Measurements from ENCODE around the gene PPM1E. TPM values are rescaled to one million over a fixed set of nuclear protein-coding genes. Genes with fewer than 3 reads are reported as not detected.

PPM1E gene
- total RNA-seq, 1 donor from 2014 or later, result 3.6 TPM

DNA sequence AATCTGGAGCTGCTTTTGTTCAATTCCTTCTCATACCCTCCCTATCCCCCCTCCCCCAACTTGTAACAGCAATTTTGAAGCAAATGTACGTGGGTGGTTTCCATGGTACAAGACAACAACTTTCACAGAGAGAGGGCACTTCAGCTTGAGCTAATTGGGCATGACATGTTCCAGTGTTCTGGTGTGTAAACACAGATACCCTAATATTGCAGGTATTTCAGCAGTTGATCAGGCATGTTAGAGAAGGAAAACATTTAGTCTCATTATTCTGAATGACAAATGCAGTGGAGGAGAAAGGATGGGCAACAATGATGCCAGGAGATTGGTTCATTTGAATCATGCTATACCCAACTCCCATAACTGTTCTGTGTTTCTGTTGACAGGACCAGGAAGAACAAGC is 213.5 kb downstream of the PPM1E start:
- Mint-ChIP-seq H3K27me3 (no peaks in the 10 kb centered on the region), H3K9me3 (no peaks in the 10 kb centered on the region), H3K27ac (no peak overlapping the region), H3K4me1 (ENCODE audit: unreplicated experiment) (peaks cover 21% of the 10 kb centered on the region), H3K4me3 (no peak overlapping the region), H3K36me3 (no peaks in the 10 kb centered on the region)
- DNase-seq (ENCODE audit: extremely low spot score, unreplicated experiment), result no peak
- TF ChIP-seq, protein P1, sequence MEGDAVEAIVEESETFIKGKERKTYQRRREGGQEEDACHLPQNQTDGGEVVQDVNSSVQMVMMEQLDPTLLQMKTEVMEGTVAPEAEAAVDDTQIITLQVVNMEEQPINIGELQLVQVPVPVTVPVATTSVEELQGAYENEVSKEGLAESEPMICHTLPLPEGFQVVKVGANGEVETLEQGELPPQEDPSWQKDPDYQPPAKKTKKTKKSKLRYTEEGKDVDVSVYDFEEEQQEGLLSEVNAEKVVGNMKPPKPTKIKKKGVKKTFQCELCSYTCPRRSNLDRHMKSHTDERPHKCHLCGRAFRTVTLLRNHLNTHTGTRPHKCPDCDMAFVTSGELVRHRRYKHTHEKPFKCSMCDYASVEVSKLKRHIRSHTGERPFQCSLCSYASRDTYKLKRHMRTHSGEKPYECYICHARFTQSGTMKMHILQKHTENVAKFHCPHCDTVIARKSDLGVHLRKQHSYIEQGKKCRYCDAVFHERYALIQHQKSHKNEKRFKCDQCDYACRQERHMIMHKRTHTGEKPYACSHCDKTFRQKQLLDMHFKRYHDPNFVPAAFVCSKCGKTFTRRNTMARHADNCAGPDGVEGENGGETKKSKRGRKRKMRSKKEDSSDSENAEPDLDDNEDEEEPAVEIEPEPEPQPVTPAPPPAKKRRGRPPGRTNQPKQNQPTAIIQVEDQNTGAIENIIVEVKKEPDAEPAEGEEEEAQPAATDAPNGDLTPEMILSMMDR (conservative IDR thresholded peaks at IDR 0.05), result no peak

DNA sequence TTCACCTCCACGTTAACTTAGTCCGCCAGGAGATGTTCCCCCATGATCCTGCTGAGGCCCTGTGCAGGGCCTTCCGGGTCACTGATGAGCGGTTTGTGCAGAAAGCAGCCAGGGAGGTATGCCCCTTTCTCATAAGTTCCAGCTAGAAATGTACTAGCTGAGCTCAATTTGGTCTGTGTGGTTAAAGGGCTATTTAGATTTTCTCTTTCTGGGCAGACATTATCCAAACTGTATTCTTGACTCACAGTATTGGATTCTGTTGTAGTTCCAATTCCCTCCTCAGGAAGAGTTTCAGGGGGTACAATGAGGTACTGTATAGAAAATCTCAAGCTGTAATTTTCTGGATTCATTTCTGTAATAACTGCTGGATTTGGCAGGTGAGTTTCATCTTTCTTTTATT is 214.0 kb downstream of the PPM1E start:
- Mint-ChIP-seq H3K4me3 (no peak overlapping the region), H3K9me3 (no peaks in the 10 kb centered on the region), H3K27ac (no peak overlapping the region), H3K27me3 (no peaks in the 10 kb centered on the region), H3K36me3 (no peaks in the 10 kb centered on the region), H3K4me1 (ENCODE audit: unreplicated experiment) (peaks cover 21% of the 10 kb centered on the region)
- TF ChIP-seq, protein P1 (conservative IDR thresholded peaks at IDR 0.05), result no peak
- DNase-seq (ENCODE audit: extremely low spot score, unreplicated experiment), result no peak

DNA sequence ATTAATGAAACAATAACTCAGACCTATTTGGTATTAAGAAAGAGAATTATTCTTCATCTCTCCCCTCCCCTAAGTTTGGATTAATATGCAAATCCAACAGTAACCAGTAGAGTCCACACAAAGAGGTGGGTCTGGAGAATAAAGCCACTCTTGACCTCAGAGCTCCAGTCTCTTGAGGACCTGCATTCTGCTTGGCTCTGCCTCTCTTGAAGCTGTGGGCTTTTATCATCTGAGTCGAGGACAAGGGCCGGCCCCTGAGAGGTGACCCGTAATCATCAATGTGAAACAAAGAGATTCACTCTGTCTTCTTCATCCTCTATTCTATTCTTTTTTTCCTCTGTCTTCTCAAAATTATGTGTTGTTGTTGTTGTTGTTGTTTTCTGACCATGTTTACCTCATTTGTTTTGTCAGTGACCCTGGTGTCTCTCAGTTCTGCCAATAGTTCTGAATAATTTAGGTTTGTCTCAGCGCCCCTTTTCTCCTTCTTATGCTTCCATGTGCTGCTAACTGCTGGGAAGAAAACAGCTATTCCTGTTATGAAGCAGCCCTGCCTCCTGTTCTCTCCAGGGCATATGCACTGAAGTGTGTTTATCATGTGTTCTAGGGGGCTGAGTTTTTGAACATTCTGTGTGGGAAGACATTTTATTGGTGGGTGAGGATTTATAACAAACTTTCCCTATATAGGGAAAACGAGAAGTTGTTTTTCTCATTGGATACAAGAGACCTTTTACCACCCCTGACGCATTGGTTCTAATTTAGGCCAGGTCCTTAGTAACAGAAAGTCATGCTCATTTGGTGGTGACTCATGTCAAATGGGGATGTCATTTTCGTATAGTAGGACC is 215.2 kb downstream of the PPM1E start:
- no peak for DNase-seq (ENCODE audit: extremely low spot score, unreplicated experiment)
- H3K9me3 Mint-ChIP-seq, result no peaks in the 10 kb centered on the region
- H3K27ac Mint-ChIP-seq, result no peak overlapping the region
- H3K36me3 Mint-ChIP-seq, result no peaks in the 10 kb centered on the region
- no peak overlapping the region for H3K4me3 Mint-ChIP-seq
- H3K4me1 Mint-ChIP-seq (ENCODE audit: unreplicated experiment), result peaks cover 14% of the 10 kb centered on the region
- TF ChIP-seq, protein P1 (conservative IDR thresholded peaks at IDR 0.05), result no peak
- H3K27me3 Mint-ChIP-seq, result no peaks in the 10 kb centered on the region

DNA sequence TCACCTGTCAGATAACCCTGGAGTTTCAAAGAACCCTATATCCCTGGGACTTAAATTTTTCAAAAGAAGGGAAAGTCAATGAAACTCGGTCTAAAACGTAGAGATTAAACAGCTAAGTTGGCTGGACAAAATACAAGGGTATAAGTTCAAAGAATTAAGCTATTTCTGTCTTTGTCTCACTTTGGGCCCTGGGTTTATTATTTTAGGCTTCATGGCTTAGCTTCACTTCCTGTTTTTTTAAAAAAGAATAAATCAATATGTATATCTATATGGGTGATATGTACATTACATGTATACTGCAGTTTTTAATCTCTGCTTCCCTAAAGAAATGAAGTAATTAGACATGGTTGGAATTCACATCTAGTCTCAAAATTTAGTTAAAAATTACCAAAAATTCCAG is 218.7 kb downstream of the PPM1E start:
- DNase-seq (ENCODE audit: extremely low spot score, unreplicated experiment), result no peak
- H3K36me3 Mint-ChIP-seq, result no peaks in the 10 kb centered on the region
- H3K27ac Mint-ChIP-seq, result no peak overlapping the region
- no peak overlapping the region for H3K4me3 Mint-ChIP-seq
- TF ChIP-seq, protein P1 (conservative IDR thresholded peaks at IDR 0.05), result no peak
- peaks cover 5% of the 10 kb centered on the region for H3K4me1 Mint-ChIP-seq (ENCODE audit: unreplicated experiment)
- H3K27me3 Mint-ChIP-seq, result no peaks in the 10 kb centered on the region
- no peaks in the 10 kb centered on the region for H3K9me3 Mint-ChIP-seq

DNA sequence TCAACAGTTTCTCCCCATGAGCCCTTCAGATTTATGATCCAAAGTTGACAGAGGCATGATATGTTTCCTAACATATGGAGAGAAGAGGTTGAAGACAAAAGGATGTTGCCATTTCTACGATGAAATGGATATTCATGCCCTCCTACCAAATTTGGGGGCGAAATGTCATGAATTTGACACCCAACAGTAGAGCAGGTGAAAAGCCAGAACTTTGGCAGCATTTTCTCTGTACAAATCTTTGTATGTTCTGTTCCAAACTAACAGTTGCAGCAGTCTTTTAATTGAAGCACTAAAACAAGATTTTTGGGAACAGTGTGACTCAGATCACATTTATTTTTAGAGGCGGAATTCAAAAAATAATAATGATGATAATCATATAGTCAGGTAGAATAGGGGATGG is 220.9 kb downstream of the PPM1E start:
- Mint-ChIP-seq H3K36me3 (no peaks in the 10 kb centered on the region), H3K9me3 (no peaks in the 10 kb centered on the region), H3K4me3 (no peak overlapping the region), H3K27ac (no peak overlapping the region), H3K27me3 (no peaks in the 10 kb centered on the region), H3K4me1 (ENCODE audit: unreplicated experiment) (no peaks in the 10 kb centered on the region)
- TF ChIP-seq, protein P1 (conservative IDR thresholded peaks at IDR 0.05), result no peak
- DNase-seq (ENCODE audit: extremely low spot score, unreplicated experiment), result no peak
